Suppressor macrophage (primary cell): Measurements from ENCODE around the gene CORO6.

Experiments used
- DNase-seq, 4 experiments: peaks; one replicate each; pipeline ENCODE4 v3.0.0-alpha.2; 2020 to 2022

The CORO6 gene

DNA sequence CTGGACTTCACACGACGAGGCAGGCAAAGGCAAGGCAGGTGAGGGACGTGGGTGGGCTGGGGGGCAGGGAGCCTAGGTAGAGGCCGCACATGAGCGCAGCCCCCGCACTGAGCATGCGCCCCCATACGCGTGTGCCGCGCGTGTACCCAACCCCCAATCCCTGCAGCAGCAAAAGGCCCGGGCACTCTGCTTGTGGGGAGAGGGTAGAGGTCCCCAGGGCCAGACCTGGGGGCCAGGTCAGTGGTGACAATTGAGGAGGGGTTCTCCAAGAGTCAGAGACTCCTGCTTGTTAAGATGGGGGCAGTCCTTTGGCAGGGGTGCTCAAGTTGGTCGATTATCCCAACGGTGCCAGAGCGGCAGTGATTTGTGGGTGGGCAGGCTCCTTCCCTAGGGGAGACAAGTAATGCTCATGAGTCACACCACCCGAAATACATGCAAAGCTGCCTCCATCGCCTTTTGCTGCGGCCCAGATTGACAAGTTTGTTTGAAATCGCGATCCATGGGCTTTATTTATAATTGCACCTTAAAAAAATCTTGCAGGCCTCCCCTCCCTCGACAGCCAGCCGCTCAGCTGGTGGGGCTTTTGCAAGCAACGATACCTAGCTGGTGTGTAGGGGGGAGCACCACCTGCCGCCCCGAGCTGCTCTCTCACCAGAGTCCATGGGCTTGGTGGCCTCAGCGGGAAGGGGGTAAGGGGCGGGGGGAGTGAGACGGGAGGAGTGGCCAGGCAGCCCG is 32.1 kb downstream of the CORO6 start:
- peak in 3 of 4 experiments; percentile 54 to 62 (median 58) for DNase-seq

GRCh38 chr17:29589524-29590410 is 32.9 kb downstream of the CORO6 start, which contains the start of gene GIT1:
Gene GIT1 (minus strand): TSS chr17:29589648. CDS start chr17:29589378, 270 bp downstream.
- peak; percentile 92 to 98 (median 94) for DNase-seq

DNA sequence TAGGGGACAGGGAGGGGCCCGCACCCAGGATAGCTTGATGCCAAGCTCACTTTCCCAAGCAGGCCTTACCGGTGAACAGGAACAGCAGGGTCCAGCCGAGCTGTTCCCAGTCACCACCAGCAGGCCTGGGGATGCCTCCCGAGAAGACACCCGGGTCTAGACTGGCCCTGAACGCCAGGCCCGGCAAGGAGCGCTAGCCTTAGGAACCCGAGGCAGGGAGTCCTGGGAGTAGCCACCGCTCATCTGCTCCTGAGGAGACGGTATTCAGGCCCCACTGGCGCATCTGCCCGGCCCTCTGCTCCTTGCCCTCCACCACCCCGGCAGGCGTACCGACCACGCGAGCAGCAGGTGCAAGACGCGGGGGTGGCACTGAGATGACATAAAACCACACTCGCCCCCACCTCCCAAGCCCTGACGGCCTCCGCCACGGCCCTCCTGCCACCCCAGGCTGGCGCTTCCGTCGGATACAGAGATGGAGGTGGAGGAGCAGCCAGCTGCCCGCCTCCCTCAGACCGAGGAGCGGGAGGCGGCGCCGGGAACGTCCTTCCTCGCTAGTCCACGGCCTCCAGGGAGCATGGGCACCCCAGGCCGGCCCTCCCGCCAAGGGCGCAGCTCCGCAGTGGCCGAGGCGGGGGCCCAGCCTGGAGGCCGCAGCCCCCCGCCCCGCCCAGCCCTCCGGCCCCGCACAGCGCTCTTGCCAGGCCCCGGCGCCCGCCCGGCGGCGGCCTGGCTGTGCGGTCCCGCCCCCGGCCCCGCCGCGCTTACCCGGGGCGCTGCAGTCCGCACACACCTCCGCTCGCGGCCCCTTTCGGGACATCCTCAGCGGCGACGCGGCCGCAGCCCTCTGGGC is 33.9 kb downstream of the CORO6 start:
- peak; percentile 21 to 70 (median 50) for DNase-seq

GRCh38 chr17:29588017-29588561 is 34.6 kb downstream of the CORO6 start:
- DNase-seq, result peak; percentile 12 to 51 (median 44)

- DNase-seq, result no peak
Observed at GRCh38 chr17:29587591-29587990, 35.1 kb downstream of the CORO6 start.

DNA sequence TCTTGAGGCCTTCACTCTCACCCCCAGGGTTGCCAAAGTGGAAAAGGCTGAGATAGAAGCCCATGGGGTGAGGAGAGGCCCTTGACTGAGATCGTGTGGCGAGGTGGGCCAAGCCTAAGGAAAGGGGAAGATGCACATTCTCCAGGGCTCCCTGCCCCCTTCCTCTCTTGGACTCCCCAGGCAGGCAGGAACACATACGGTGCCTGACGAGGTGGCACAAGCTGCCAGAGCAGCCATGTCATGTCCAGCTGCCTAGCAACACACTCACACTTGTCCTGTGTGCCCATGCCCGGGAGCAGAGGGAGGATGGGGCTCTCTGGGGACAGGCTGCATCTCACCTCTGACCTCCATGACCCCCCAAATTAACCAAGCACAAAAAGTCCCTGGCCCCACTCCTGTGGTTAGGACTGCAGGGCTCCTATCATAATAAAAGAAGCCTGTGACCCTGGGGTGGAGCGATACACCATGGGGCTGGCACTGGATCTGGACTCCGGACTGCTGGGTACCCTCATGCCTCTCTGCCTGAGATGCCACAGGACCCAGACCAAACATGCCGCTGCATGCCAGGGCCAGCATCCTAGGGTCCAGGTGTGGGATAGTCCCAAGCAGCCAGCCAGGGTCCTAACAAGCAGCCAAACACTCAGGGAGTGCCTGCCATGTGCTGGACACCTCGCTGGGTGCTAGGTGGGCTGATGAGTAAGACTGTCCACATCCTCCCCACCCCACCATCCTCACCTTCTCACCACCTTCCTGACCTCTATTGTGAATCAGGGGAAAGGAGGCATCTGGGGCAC is 35.8 kb downstream of the CORO6 start:
- DNase-seq, result peak; percentile 27 to 45 (median 36)

GRCh38 chr17:29585080-29585751 is 37.5 kb downstream of the CORO6 start:
- DNase-seq, result peak in 2 of 4 experiments; percentile 13 to 28

DNA sequence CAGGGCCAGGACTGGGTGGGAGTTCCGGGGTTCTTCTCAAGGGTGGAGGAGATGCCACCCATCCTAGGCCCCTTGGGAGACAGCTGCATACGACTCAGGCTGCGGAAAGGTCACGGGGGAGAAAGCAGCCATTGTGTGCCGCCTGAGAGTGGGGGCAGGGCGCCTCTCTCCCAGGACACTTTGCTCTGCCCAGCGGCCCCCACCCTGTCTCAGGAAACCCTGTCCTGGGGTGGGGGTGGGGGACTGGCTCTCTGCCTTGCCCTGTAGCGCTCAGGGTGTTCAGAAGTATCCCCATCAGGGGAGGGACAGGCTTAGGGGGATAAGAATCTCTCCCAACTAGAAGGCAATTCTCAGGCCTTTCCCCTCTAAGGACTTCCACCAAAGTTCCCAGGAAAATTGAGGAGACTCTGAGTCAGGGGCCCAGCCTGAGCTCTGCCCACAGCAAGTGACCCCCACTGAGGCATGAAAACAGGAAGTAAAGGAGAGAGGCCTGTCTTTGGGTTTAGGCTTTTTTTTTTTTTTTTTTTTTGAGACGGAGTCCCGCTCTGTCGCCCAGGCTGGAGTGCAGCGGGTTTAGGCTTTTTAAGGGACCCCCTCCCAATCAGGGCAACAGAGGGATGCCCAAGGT is 38.1 kb downstream of the CORO6 start:
- peak in 3 of 4 experiments; percentile 26 to 42 (median 38) for DNase-seq

- no peak for DNase-seq
Observed at GRCh38 chr17:29583324-29584248, 39.1 kb downstream of the CORO6 start.

- no peak for DNase-seq
Observed at GRCh38 chr17:29582772-29583171, 39.9 kb downstream of the CORO6 start.

DNA sequence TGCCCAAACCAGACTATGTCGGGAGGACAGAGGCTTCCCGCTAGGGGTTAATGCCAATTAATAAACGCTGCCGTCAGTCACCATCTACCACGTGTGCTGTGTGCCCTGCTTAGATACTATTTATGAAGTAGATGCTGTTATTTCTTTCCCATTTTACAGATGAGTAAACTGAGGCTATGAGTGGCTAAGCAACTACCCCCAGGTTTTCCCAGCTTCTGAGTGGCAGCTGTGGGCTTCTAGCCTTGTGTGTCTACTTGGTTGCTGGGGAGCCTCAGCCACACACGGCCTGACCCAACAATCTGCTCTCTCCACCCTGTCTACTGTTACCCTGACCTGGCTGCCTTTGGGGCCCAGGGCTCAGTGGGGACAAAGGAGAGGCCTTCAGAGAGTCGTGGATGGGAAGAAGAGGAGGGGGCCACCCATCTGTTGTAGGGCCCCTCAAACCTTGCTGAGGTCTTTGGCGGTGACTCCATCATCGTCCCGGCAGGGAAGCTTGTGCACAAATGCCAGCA is 40.4 kb downstream of the CORO6 start:
- no peak for DNase-seq

GRCh38 chr17:29581583-29582253 is 41.0 kb downstream of the CORO6 start:
- no peak for DNase-seq

GRCh38 chr17:29579866-29580771 is 42.6 kb downstream of the CORO6 start:
- DNase-seq, result peak; percentile 91 to 93 (median 92)

DNA sequence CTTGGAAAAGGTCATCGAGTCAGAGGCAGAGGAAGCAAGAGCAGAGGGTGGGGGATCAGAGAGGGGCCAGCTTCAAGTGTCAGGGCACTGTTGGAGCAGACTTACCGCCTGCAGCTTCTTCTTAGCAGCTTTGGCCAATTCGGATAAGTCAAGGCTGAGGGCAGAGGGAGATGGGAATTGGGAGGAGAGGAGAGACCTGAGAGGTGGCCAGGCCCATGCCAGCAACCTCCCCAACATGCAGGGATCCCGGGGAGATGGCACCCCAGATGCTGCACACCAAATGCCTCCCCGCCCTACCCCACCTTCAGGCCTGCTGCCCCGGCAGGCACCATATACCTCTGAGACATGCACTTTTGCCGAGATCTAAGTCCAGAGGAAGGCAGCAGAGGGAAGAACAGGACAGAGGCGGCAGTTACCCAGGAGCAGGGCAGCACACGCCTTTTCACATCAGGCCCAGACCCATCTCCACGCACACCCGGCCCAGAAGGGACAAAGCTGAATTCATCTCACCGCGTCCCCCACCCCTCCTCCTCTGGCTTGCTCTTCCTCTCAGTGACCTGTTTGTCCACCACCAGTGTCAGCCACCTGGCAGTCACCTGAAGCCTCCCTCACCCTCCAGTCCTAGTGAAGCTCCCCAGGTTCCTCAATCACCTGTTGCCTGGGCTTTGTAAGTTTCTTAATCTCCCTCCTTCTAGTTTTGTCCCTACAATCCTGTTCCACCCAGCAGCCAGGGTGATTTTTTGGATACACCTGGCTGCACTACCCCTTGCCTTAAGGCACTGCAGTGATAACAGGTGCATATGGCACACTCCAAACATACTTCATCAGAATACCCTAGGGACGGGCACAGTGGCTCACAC is 43.9 kb downstream of the CORO6 start:
- no peak for DNase-seq

GRCh38 chr17:29577385-29578211 is 45.1 kb downstream of the CORO6 start:
- no peak for DNase-seq
